H9 (cell line): ENCODE measurements around the gene ROCK1. TPM values are rescaled to one million over a fixed set of nuclear protein-coding genes. Genes with fewer than 3 reads are reported as not detected.
"Not testable (repeated sequence)": the region's sequence is repeated elsewhere in the genome, so short reads cannot be mapped to it uniquely, and the experiment has no call there.

Source experiments
- DNase-seq: peaks from one replicate; pipeline ENCODE4 v3.0.0-alpha.2; 2017
- H2AFZ ChIP-seq: one replicate; pipeline ENCODE4 v1.6.1; 2013; ENCODE audit warnings: mild to moderate bottlenecking, low read length, control low read depth, moderate library complexity
- H2AK5ac ChIP-seq: 2 replicates; pipeline ENCODE4 v1.6.1; 2013; ENCODE audit warnings: low read length, control low read depth, mixed read lengths; ENCODE audit not compliant: insufficient read length
- H2BK120ac ChIP-seq: one replicate; pipeline ENCODE4 v1.6.1; 2013; ENCODE audit warnings: low read depth, mild to moderate bottlenecking, low read length, control low read depth, inconsistent platforms; ENCODE audit not compliant: poor library complexity, severe bottlenecking
- H2BK12ac ChIP-seq: 2 replicates; pipeline ENCODE4 v1.6.1; 2013; ENCODE audit warnings: low read length, control low read depth, mixed read lengths, low read depth; ENCODE audit not compliant: insufficient read length
- H2BK15ac ChIP-seq: 2 replicates; pipeline ENCODE4 v1.6.1; 2013; ENCODE audit warnings: low read depth, low read length, control low read depth
- H2BK20ac ChIP-seq: one replicate; pipeline ENCODE4 v1.6.1; 2013; ENCODE audit warnings: low read depth, mild to moderate bottlenecking, low read length, control low read depth, inconsistent platforms; ENCODE audit not compliant: poor library complexity, severe bottlenecking
- H2BK5ac ChIP-seq: 2 replicates; pipeline ENCODE4 v1.6.1; 2013; ENCODE audit warnings: low read length, control low read depth, mixed read lengths; ENCODE audit not compliant: insufficient read length
- H3K14ac ChIP-seq: 2 replicates; pipeline ENCODE4 v1.6.1; 2013; ENCODE audit warnings: low read length, control low read depth; ENCODE audit not compliant: insufficient read depth
- H3K18ac ChIP-seq: 2 replicates; pipeline ENCODE4 v1.6.1; 2013; ENCODE audit warnings: low read depth, mild to moderate bottlenecking, mixed read lengths, low read length, control low read depth; ENCODE audit not compliant: insufficient read length
- H3K23ac ChIP-seq: 2 replicates; pipeline ENCODE4 v1.6.1; 2013; ENCODE audit warnings: low read length, control low read depth, mixed read lengths, low read depth; ENCODE audit not compliant: insufficient read length
- H3K23me2 ChIP-seq: 2 replicates; pipeline ENCODE4 v1.6.1; 2013; ENCODE audit warnings: low read depth, mild to moderate bottlenecking, mixed read lengths, low read length, control low read depth; ENCODE audit not compliant: insufficient read length, poor library complexity, severe bottlenecking
- H3K27ac ChIP-seq: 2 replicates; pipeline ENCODE4 v1.5.1; 2013; ENCODE audit warnings: low read length, control low read depth, mixed read lengths, low read depth; ENCODE audit not compliant: insufficient read length
- H3K27me3 ChIP-seq: 2 replicates; pipeline ENCODE4 v1.6.1; 2013; ENCODE audit warnings: low read length, control low read depth, inconsistent platforms; ENCODE audit not compliant: insufficient read depth
- H3K4ac ChIP-seq: 2 replicates; pipeline ENCODE4 v1.6.1; 2013; ENCODE audit warnings: low read depth, mild to moderate bottlenecking, control low read depth, inconsistent platforms, low read length, moderate library complexity
- H3K4me1 ChIP-seq: 2 replicates; pipeline ENCODE4 v1.6.1; 2013; ENCODE audit warnings: low read length, control low read depth, inconsistent platforms; ENCODE audit not compliant: insufficient read depth
- H3K4me2 ChIP-seq: 2 replicates; pipeline ENCODE4 v1.6.1; 2013; ENCODE audit warnings: low read length, control low read depth, mixed read lengths; ENCODE audit not compliant: insufficient read length, insufficient read depth
- H3K56ac ChIP-seq: 2 replicates; pipeline ENCODE4 v1.6.1; 2013; ENCODE audit warnings: low read depth, mild to moderate bottlenecking, mixed read lengths, low read length, control low read depth; ENCODE audit not compliant: insufficient read length
- H3K79me1 ChIP-seq: 2 replicates; pipeline ENCODE4 v1.6.1; 2013; ENCODE audit warnings: low read depth, mild to moderate bottlenecking, moderate library complexity, low read length, control low read depth, inconsistent platforms; ENCODE audit not compliant: insufficient read depth, poor library complexity, severe bottlenecking
- H3K79me2 ChIP-seq: 2 replicates; pipeline ENCODE4 v1.6.1; 2013; ENCODE audit warnings: low read length, control low read depth, inconsistent platforms; ENCODE audit not compliant: insufficient read depth
- H3K9ac ChIP-seq: 2 replicates; pipeline ENCODE4 v1.6.1; 2013; ENCODE audit warnings: low read length, control low read depth, mixed read lengths; ENCODE audit not compliant: insufficient read length; ENCODE audit errors: extremely low read depth
- H3K9me3 ChIP-seq: one replicate; pipeline ENCODE4 v1.6.1; 2013; ENCODE audit warnings: low read depth, low read length, inconsistent platforms; ENCODE audit not compliant: control insufficient read depth
- H3T11ph ChIP-seq: one replicate; pipeline ENCODE4 v1.6.1; 2013; ENCODE audit warnings: mild to moderate bottlenecking, low read length, control low read depth, inconsistent platforms
- H4K20me1 ChIP-seq: one replicate; pipeline ENCODE4 v1.6.1; 2013; ENCODE audit not compliant: control insufficient read depth, insufficient read length, insufficient read depth
- H4K5ac ChIP-seq: 2 replicates; pipeline ENCODE4 v1.6.1; 2013; ENCODE audit warnings: low read depth, mild to moderate bottlenecking, mixed read lengths, low read length, control low read depth; ENCODE audit not compliant: insufficient read length
- H4K8ac ChIP-seq: replicated peaks from 2 replicates; pipeline ENCODE4 v1.6.1; 2013; ENCODE audit warnings: low read length, control low read depth, mixed read lengths, low read depth; ENCODE audit not compliant: insufficient read length
- H4K91ac ChIP-seq: 2 replicates; pipeline ENCODE4 v1.6.1; 2013; ENCODE audit warnings: low read depth, mild to moderate bottlenecking, moderate library complexity, mixed read lengths, low read length, control low read depth; ENCODE audit not compliant: insufficient read length
- H3K27ac Mint-ChIP-seq, 3 experiments: 2 replicates in 2 of 3; 3 replicates in 1 of 3; pipeline ENCODE4 v1.8.0; 2020 to 2021; ENCODE audit warnings: mixed read lengths in 3 of 3, mild to moderate bottlenecking in 1 of 3, moderate library complexity in 1 of 3
- H3K27me3 Mint-ChIP-seq: 2 replicates; pipeline ENCODE4 v1.8.0; 2021; ENCODE audit warnings: low read depth, mild to moderate bottlenecking, moderate library complexity, mixed read lengths
- H3K36me3 Mint-ChIP-seq, 3 experiments: 2 replicates in 2 of 3; 3 replicates in 1 of 3; pipeline ENCODE4 v1.8.0; 2020 to 2021; ENCODE audit warnings: low read depth in 3 of 3, mixed read lengths in 3 of 3; ENCODE audit not compliant: insufficient read depth in 1 of 3
- H3K4me1 Mint-ChIP-seq, 2 experiments: 2 replicates each; pipeline ENCODE4 v1.8.0; 2020; ENCODE audit warnings: mixed read lengths in 2 of 2
- H3K4me3 Mint-ChIP-seq, 2 experiments: 2 replicates in 1 of 2; 3 replicates in 1 of 2; pipeline ENCODE4 v1.8.0; 2020 to 2021; ENCODE audit warnings: mild to moderate bottlenecking in 2 of 2, mixed read lengths in 2 of 2, moderate library complexity in 1 of 2
- H3K9me3 Mint-ChIP-seq, 2 experiments: 2 replicates in 1 of 2; 3 replicates in 1 of 2; pipeline ENCODE4 v1.8.0; 2020; ENCODE audit warnings: mild to moderate bottlenecking in 2 of 2, mixed read lengths in 2 of 2, moderate library complexity in 1 of 2
- CTCF ChIP-seq: fragments of 200-600 bp; sonication (generic); conservative IDR thresholded peaks from 3 replicates; pipeline ENCODE4 v1.8.0; 2021; ENCODE audit warnings: antibody characterized with exemption, mild to moderate bottlenecking
- WGBS: extraction: QIAGEN DNeasy Blood & Tissue Kit; methylation state at CpG from one replicate; pipeline ENCODE4 v1.1.7; 2013; ENCODE audit warnings: missing lambda C conversion rate, low lambda C conversion rate, mixed read lengths; ENCODE audit not compliant: insufficient read length; ENCODE audit errors: extremely low coverage; 5-methylcytosine and 5-hydroxymethylcytosine counted together
- total RNA-seq: library from RNA; stranded (reverse); gene quantifications from 2 replicates; pipeline ENCODE4 v1.2.1, GENCODE V29; 2021

ROCK1 gene
- total RNA-seq, 1 experiment from 2014 or later: 38.2 TPM

GRCh38 chr18:21141668-21142422 lies 30.2 kb upstream of the ROCK1 start:
- H3K9ac ChIP-seq: no peak overlapping the region
- no peak overlapping the region for H3K27ac ChIP-seq
- no peak overlapping the region for H2AFZ ChIP-seq
- Mint-ChIP-seq H3K36me3 (peaks cover 0 to 4% (median 2%) of the 10 kb centered on the region in 3 experiments; a peak in 2 of 7 replicates), H3K9me3 (peaks cover 2 to 9% of the 10 kb centered on the region in 2 experiments; a peak in 3 of 5 replicates), H3K27me3 (no peaks in the 10 kb centered on the region), H3K27ac (no peak overlapping the region), H3K4me3 (no peak overlapping the region), H3K4me1 (no peaks in the 10 kb centered on the region)
- H2BK20ac ChIP-seq: no peak overlapping the region
- H2BK120ac ChIP-seq: no peak overlapping the region
- H3K4me1 ChIP-seq: no peaks in the 10 kb centered on the region
- no peak overlapping the region for H2AK5ac ChIP-seq
- no peak for DNase-seq
- H3K14ac ChIP-seq: no peak overlapping the region
- no peak overlapping the region for H2BK15ac ChIP-seq
- H4K5ac ChIP-seq: no peak overlapping the region
- no peak overlapping the region for H2BK5ac ChIP-seq
- H3K27me3 ChIP-seq: no peaks in the 10 kb centered on the region
- H4K91ac ChIP-seq: no peak overlapping the region
- no peak overlapping the region for H3T11ph ChIP-seq
- H3K4me2 ChIP-seq: no peak overlapping the region
- no peak overlapping the region for H3K4ac ChIP-seq
- no peak overlapping the region for H3K23ac ChIP-seq
- H3K23me2 ChIP-seq: no peaks in the 10 kb centered on the region
- WGBS: no CpG with 5 or more reads among the region's 5 CpGs
- H3K18ac ChIP-seq: no peak overlapping the region
- no peak overlapping the region for H3K56ac ChIP-seq
- no peaks in the 10 kb centered on the region for H3K9me3 ChIP-seq
- no peaks in the 10 kb centered on the region for H3K79me2 ChIP-seq
- no peak overlapping the region for H4K8ac ChIP-seq
- H4K20me1 ChIP-seq: no peaks in the 10 kb centered on the region
- H2BK12ac ChIP-seq: no peak overlapping the region
- H3K79me1 ChIP-seq: no peaks in the 10 kb centered on the region
- TF ChIP-seq CTCF: no peak

GRCh38 chr18:21137719-21138488 lies 26.3 kb upstream of the ROCK1 start:
- no CpG with 5 or more reads among the region's 41 CpGs for WGBS

More at GRCh38 chr18:21137719-21138488, 26.3 kb upstream of the ROCK1 start:
- H2BK12ac ChIP-seq, H3T11ph ChIP-seq, H3K79me2 ChIP-seq, H2BK5ac ChIP-seq, H3K9me3 ChIP-seq, H3K23ac ChIP-seq, H3K9ac ChIP-seq, H3K27me3 ChIP-seq, H3K36me3 Mint-ChIP-seq, H3K27ac ChIP-seq, H3K4me2 ChIP-seq, H4K91ac ChIP-seq, H2BK15ac ChIP-seq, H3K4me3 Mint-ChIP-seq, H2BK20ac ChIP-seq, H3K23me2 ChIP-seq, H3K56ac ChIP-seq, H2BK120ac ChIP-seq, H3K79me1 ChIP-seq, H3K4me1 Mint-ChIP-seq, H3K4ac ChIP-seq, H3K4me1 ChIP-seq, DNase-seq, H4K5ac ChIP-seq, H3K27me3 Mint-ChIP-seq, H3K14ac ChIP-seq, H4K20me1 ChIP-seq, H2AK5ac ChIP-seq, H3K27ac Mint-ChIP-seq, H2AFZ ChIP-seq, H3K18ac ChIP-seq, H4K8ac ChIP-seq: not testable (repeated sequence)
- H3K9me3 Mint-ChIP-seq: peaks cover 2 to 15% of the 10 kb centered on the region in 2 experiments; a peak in 3 of 5 replicates
